ENCODE data around the gene HJURP. TPM values are rescaled to one million over a fixed set of nuclear protein-coding genes. Genes with fewer than 3 reads are reported as not detected.
A peak's percentile ranks its signal among the peaks of the same experiment; 100 is the strongest.

The HJURP gene
- polyA plus RNA-seq, 1 donor (not counting 4 experiments of a cell fraction or from before 2014, with no cell fraction given): 20.2 TPM

DNA sequence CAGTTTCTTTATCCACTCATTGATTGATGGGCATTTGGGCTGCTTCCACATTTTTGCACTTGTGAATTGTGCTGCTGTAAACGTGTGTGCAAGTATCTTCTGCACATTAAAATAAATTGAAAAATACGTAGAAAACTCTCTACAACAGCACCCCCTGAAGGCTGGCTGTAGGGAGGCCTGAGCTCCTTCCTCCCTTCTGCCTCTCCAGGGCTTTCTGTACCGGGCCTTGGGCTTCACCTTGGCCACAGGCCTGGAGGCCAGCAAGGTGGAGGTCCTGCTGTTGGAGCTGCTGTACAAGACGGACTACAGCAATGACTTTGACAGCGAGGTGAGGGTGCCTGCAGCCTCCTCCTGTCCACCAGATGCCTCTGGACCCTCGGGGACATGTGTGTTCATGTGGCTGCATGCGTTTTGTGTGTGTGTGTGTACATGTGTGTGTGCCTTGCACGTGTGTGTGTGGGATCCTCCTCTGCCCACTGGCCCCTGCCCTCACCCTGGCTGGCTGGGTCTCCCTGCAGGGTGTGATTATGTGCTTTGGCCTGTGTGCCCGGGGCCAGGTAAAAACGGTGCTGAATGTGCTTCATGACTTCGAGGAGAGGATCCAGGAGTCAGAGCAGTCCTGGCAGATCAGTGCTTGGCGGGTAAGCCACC is 47.0 kb downstream of the HJURP start:
- no peak overlapping the region for H3K4me3 ChIP-seq (ENCODE audit: control insufficient read depth in 2 of 3, extremely low read depth in 1 of 3, insufficient read depth in 2 of 3, low read depth in 1 of 3, low read length in 3 of 3)
- no peak overlapping the region for H3K27ac ChIP-seq (ENCODE audit: control insufficient read depth, insufficient read depth, low read length)
- no peak overlapping the region for H3K4me2 ChIP-seq (ENCODE audit: control insufficient read depth, extremely low read depth, insufficient read depth, low read depth, low read length)
- no peaks in the 10 kb centered on the region for H3K9me3 ChIP-seq (ENCODE audit: control insufficient read depth, low read depth, low read length)
- no peaks in the 10 kb centered on the region for H4K20me1 ChIP-seq (ENCODE audit: control insufficient read depth, extremely low read depth, insufficient read depth, low read length)
- no peaks in the 10 kb centered on the region for H3K9me1 ChIP-seq (ENCODE audit: control insufficient read depth, extremely low read depth, insufficient read depth, low read length)
- no peaks in the 10 kb centered on the region for H3K36me3 ChIP-seq (ENCODE audit: control insufficient read depth in 2 of 2, extremely low read depth in 1 of 2, insufficient read depth in 2 of 2, low read length in 2 of 2)
- H3K27me3 ChIP-seq (ENCODE audit: control insufficient read depth, extremely low read depth, insufficient read depth, low read length): peaks cover 14% of the 10 kb centered on the region
- H2AFZ ChIP-seq (ENCODE audit: control insufficient read depth, low read length): no peak overlapping the region
- FAIRE-seq: no peak
- no peak for DNase-seq (ENCODE audit: low read depth, low spot score)
- no peaks in the 10 kb centered on the region for H3K4me1 ChIP-seq (ENCODE audit: control insufficient read depth, extremely low read depth, insufficient read depth, low read length)
- H3K79me2 ChIP-seq (ENCODE audit: control insufficient read depth, insufficient read depth, low read length): no peaks in the 10 kb centered on the region
- dilution Hi-C loops (cut with MboI; ENCODE audit: extremely low pct_ligation_motif_present, low sequenced_read_pairs): no loop called here
- no peak for TF ChIP-seq EZH2 (IDR thresholded peaks at IDR 0.05; ENCODE audit: low read length)
- TF ChIP-seq, protein P1, sequence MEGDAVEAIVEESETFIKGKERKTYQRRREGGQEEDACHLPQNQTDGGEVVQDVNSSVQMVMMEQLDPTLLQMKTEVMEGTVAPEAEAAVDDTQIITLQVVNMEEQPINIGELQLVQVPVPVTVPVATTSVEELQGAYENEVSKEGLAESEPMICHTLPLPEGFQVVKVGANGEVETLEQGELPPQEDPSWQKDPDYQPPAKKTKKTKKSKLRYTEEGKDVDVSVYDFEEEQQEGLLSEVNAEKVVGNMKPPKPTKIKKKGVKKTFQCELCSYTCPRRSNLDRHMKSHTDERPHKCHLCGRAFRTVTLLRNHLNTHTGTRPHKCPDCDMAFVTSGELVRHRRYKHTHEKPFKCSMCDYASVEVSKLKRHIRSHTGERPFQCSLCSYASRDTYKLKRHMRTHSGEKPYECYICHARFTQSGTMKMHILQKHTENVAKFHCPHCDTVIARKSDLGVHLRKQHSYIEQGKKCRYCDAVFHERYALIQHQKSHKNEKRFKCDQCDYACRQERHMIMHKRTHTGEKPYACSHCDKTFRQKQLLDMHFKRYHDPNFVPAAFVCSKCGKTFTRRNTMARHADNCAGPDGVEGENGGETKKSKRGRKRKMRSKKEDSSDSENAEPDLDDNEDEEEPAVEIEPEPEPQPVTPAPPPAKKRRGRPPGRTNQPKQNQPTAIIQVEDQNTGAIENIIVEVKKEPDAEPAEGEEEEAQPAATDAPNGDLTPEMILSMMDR (optimal IDR thresholded peaks at IDR 0.05 in 1 of 3, IDR thresholded peaks at IDR 0.05 in 1 of 3, conservative IDR thresholded peaks at IDR 0.05 in 1 of 3; ENCODE audit: extremely low read depth in 1 of 3, insufficient read depth in 2 of 3, low read length in 3 of 3): peak; percentile 4 to 30 (median 6)
- no peak overlapping the region for H3K9ac ChIP-seq (ENCODE audit: control insufficient read depth, extremely low read depth, insufficient read depth, low read length)

DNA sequence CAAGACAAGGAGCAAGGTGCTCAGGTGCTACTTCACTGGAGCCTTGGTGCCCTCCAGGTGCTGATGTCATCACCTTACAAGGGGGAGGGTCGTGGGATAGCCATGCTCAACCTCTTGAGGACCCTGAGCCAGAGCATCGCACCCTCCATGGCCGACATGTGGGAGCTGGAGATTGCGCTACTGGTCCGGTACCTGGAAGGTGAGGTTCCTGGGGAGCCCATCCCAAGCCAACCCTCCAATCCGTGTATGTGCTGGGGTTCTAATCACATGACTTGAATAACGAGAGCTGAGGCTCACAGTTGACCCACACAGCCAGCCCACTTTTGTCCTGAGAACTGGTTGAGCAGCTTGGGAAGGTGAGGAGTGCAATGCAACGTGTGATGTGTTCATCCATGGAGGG is 50.3 kb downstream of the HJURP start:
- Histone ChIP-seq H3K4me3 (ENCODE audit: control insufficient read depth in 2 of 3, extremely low read depth in 1 of 3, insufficient read depth in 2 of 3, low read depth in 1 of 3, low read length in 3 of 3) (no peak overlapping the region), H3K36me3 (ENCODE audit: control insufficient read depth in 2 of 2, extremely low read depth in 1 of 2, insufficient read depth in 2 of 2, low read length in 2 of 2) (no peaks in the 10 kb centered on the region), H3K27ac (ENCODE audit: control insufficient read depth, insufficient read depth, low read length) (no peak overlapping the region), H3K79me2 (ENCODE audit: control insufficient read depth, insufficient read depth, low read length) (no peaks in the 10 kb centered on the region), H4K20me1 (ENCODE audit: control insufficient read depth, extremely low read depth, insufficient read depth, low read length) (no peaks in the 10 kb centered on the region), H3K27me3 (ENCODE audit: control insufficient read depth, extremely low read depth, insufficient read depth, low read length) (peaks cover 10% of the 10 kb centered on the region), H3K4me1 (ENCODE audit: control insufficient read depth, extremely low read depth, insufficient read depth, low read length) (peaks cover 5% of the 10 kb centered on the region), H3K4me2 (ENCODE audit: control insufficient read depth, extremely low read depth, insufficient read depth, low read depth, low read length) (no peak overlapping the region), H3K9me3 (ENCODE audit: control insufficient read depth, low read depth, low read length) (no peaks in the 10 kb centered on the region), H3K9me1 (ENCODE audit: control insufficient read depth, extremely low read depth, insufficient read depth, low read length) (no peaks in the 10 kb centered on the region), H3K9ac (ENCODE audit: control insufficient read depth, extremely low read depth, insufficient read depth, low read length) (no peak overlapping the region), H2AFZ (ENCODE audit: control insufficient read depth, low read length) (no peak overlapping the region)
- FAIRE-seq: no peak
- no peak for DNase-seq (ENCODE audit: low read depth, low spot score)
- dilution Hi-C loops (cut with MboI; ENCODE audit: extremely low pct_ligation_motif_present, low sequenced_read_pairs): no loop called here
- TF ChIP-seq, protein P1 (optimal IDR thresholded peaks at IDR 0.05 in 1 of 3, IDR thresholded peaks at IDR 0.05 in 1 of 3, conservative IDR thresholded peaks at IDR 0.05 in 1 of 3; ENCODE audit: extremely low read depth in 1 of 3, insufficient read depth in 2 of 3, low read length in 3 of 3): no peak
- no peak for TF ChIP-seq EZH2 (IDR thresholded peaks at IDR 0.05; ENCODE audit: low read length)

Data from keratinocyte (primary cell).